IMR-90 (cell line): ENCODE data around the gene PRR33. TPM values are rescaled to one million over a fixed set of nuclear protein-coding genes. Genes with fewer than 3 reads are reported as not detected.

Experiments
- ATAC-seq: fragments of 200-7000 bp; cut with Tn5 transposase; 2 replicates; pipeline ENCODE4 v1.9.1; 2020; ENCODE audit warnings: low read depth, mild to moderate bottlenecking, moderate library complexity
- BruUV-seq: library from RNA; stranded (reverse); fragments of 400-500 nt; replicated peaks from 2 replicates; lab custom pipeline; 2021; lab: Mats Ljungman, UMichigan
- CTCF ChIA-PET: fragments of 300-600 bp; formaldehyde crosslinking; extraction: SDS; loops from one replicate; lab custom pipeline; 2021; ENCODE audit warnings: antibody characterized with exemption; lab: Yijun Ruan, JAX
- POLR2A ChIA-PET: fragments of 300-600 bp; sonication (Branson Sonifier 250); formaldehyde crosslinking; loops from one replicate; lab custom pipeline; 2022; ENCODE audit warnings: antibody characterized with exemption; ENCODE audit not compliant: unreplicated experiment; lab: Charles Lee
- DNase-seq: peaks from one replicate; pipeline ENCODE4 v3.0.0; 2013
- H2AFZ ChIP-seq: replicated peaks from 2 replicates; pipeline ENCODE3; 2013; ENCODE audit warnings: low read length, mild to moderate bottlenecking; ENCODE audit not compliant: poor library complexity
- H2AK5ac ChIP-seq: 2 replicates; pipeline ENCODE4 v1.6.1; 2013; ENCODE audit warnings: low read depth, low read length, inconsistent platforms
- H2AK9ac ChIP-seq: replicated peaks from 2 replicates; pipeline ENCODE3; 2013; ENCODE audit warnings: mild to moderate bottlenecking, low read depth, low read length, moderate library complexity; ENCODE audit not compliant: poor library complexity
- H2BK120ac ChIP-seq: 2 replicates; pipeline ENCODE4 v1.6.1; 2013; ENCODE audit warnings: low read depth, low read length, inconsistent platforms
- H2BK15ac ChIP-seq: 3 replicates; pipeline ENCODE4 v1.6.1; 2013; ENCODE audit warnings: low read depth, low read length, inconsistent platforms
- H2BK20ac ChIP-seq: 2 replicates; pipeline ENCODE4 v1.6.1; 2013; ENCODE audit warnings: low read depth, mild to moderate bottlenecking, inconsistent platforms, low read length, moderate library complexity
- H2BK5ac ChIP-seq: 2 replicates; pipeline ENCODE4 v1.6.1; 2013; ENCODE audit warnings: mild to moderate bottlenecking, low read depth, low read length, inconsistent platforms; ENCODE audit not compliant: poor library complexity, severe bottlenecking
- H3K14ac ChIP-seq: replicated peaks from 2 replicates; pipeline ENCODE4 v1.6.1; 2013; ENCODE audit warnings: low read depth, low read length, inconsistent platforms
- H3K18ac ChIP-seq: 2 replicates; pipeline ENCODE4 v1.6.1; 2013; ENCODE audit warnings: low read depth, low read length, control low read depth
- H3K23ac ChIP-seq: 2 replicates; pipeline ENCODE4 v1.6.1; 2013; ENCODE audit warnings: low read depth, low read length, inconsistent platforms
- H3K27ac ChIP-seq: 2 replicates; pipeline ENCODE4 v1.5.1; 2013; ENCODE audit warnings: mild to moderate bottlenecking, control low read depth, low read length; ENCODE audit not compliant: insufficient read depth
- H3K27me3 ChIP-seq: 2 replicates; pipeline ENCODE4 v1.6.1; 2013; ENCODE audit warnings: low read length; ENCODE audit not compliant: control insufficient read depth, insufficient read depth
- H3K36me3 ChIP-seq: 2 replicates; pipeline ENCODE4 v1.6.1; 2013; ENCODE audit warnings: low read length, mixed read lengths; ENCODE audit not compliant: control insufficient read depth, insufficient read depth
- H3K4ac ChIP-seq: 2 replicates; pipeline ENCODE4 v1.6.1; 2013; ENCODE audit warnings: low read depth, low read length, inconsistent platforms
- H3K4me1 ChIP-seq: 2 replicates; pipeline ENCODE4 v1.6.1; 2013; ENCODE audit warnings: low read length, mixed read lengths; ENCODE audit not compliant: control insufficient read depth, insufficient read depth
- H3K4me2 ChIP-seq: 2 replicates; pipeline ENCODE4 v1.6.1; 2013; ENCODE audit warnings: low read depth, mild to moderate bottlenecking, control low read depth, low read length, moderate library complexity
- H3K4me3 ChIP-seq: 2 replicates; pipeline ENCODE4 v1.5.1; 2013; ENCODE audit warnings: low read depth, mild to moderate bottlenecking, control low read depth, low read length, moderate library complexity; ENCODE audit not compliant: insufficient read depth
- H3K56ac ChIP-seq: 2 replicates; pipeline ENCODE4 v1.6.1; 2013; ENCODE audit warnings: low read length, inconsistent platforms; ENCODE audit not compliant: insufficient read depth; ENCODE audit errors: extremely low read depth
- H3K79me1 ChIP-seq, 2 experiments: 2 replicates each; pipeline ENCODE4 v1.6.1; 2013; ENCODE audit warnings: low read length in 2 of 2, inconsistent platforms in 1 of 2, low read depth in 1 of 2
- H3K9ac ChIP-seq: 2 replicates; pipeline ENCODE4 v1.6.1; 2013; ENCODE audit warnings: low read depth, low read length, control low read depth
- H3K9me1 ChIP-seq: 2 replicates; pipeline ENCODE4 v1.6.1; 2013; ENCODE audit warnings: low read length, inconsistent platforms; ENCODE audit not compliant: insufficient read depth
- H3K9me3 ChIP-seq: 2 replicates; pipeline ENCODE4 v1.6.1; 2013; ENCODE audit warnings: low read length; ENCODE audit not compliant: control insufficient read depth, insufficient read depth
- H4K20me1 ChIP-seq: 2 replicates; pipeline ENCODE4 v1.6.1; 2013; ENCODE audit warnings: low read length, inconsistent platforms; ENCODE audit not compliant: insufficient read depth
- H4K5ac ChIP-seq: 2 replicates; pipeline ENCODE4 v1.6.1; 2013; ENCODE audit warnings: mild to moderate bottlenecking, low read depth, low read length, control low read depth
- H4K8ac ChIP-seq, 2 experiments: 2 replicates each; pipeline ENCODE4 v1.6.1; 2013; ENCODE audit warnings: low read depth in 2 of 2, low read length in 2 of 2, control low read depth in 1 of 2, inconsistent platforms in 1 of 2
- H4K91ac ChIP-seq: 2 replicates; pipeline ENCODE4 v1.6.1; 2013; ENCODE audit warnings: low read depth, low read length, inconsistent platforms; ENCODE audit not compliant: insufficient read depth
- BHLHE40 ChIP-seq: fragments of 150-350 bp; IDR thresholded peaks from 2 replicates; pipeline ENCODE4 v1.6.1; 2016; ENCODE audit warnings: mild to moderate bottlenecking, low read depth, low read length
- CEBPB ChIP-seq: IDR thresholded peaks from 2 replicates; pipeline ENCODE4 v1.6.1; 2012; ENCODE audit warnings: low read depth, low read length, improper control_type of control experiment
- CHD1 ChIP-seq: IDR thresholded peaks from 2 replicates; pipeline ENCODE4 v1.6.1; 2012; ENCODE audit warnings: low read depth, low read length, improper control_type of control experiment
- ELK1 ChIP-seq: fragments of 150-350 bp; IDR thresholded peaks from 2 replicates; pipeline ENCODE4 v1.6.1; 2016; ENCODE audit warnings: low read depth, mild to moderate bottlenecking, low read length, moderate library complexity, borderline replicate concordance
- FOS ChIP-seq: fragments of 150-350 bp; IDR thresholded peaks from 2 replicates; pipeline ENCODE4 v1.6.1; 2016; ENCODE audit warnings: low read depth, low read length
- MAFK ChIP-seq: IDR thresholded peaks from 2 replicates; pipeline ENCODE4 v1.6.1; 2012; ENCODE audit warnings: low read depth, low read length, improper control_type of control experiment
- MAZ ChIP-seq: IDR thresholded peaks from 2 replicates; pipeline ENCODE4 v1.6.1; 2012; ENCODE audit warnings: low read depth, mild to moderate bottlenecking, low read length, improper control_type of control experiment, moderate library complexity, borderline replicate concordance
- MXI1 ChIP-seq: IDR thresholded peaks from 2 replicates; pipeline ENCODE4 v1.6.1; 2012; ENCODE audit warnings: low read depth, mild to moderate bottlenecking, low read length, moderate library complexity, borderline replicate concordance
- NFE2L2 ChIP-seq: fragments of 150-350 bp; IDR thresholded peaks from 2 replicates; pipeline ENCODE4 v1.6.1; 2016; ENCODE audit warnings: low read depth, mild to moderate bottlenecking, low read length
- POLR2A ChIP-seq: IDR thresholded peaks from 2 replicates; pipeline ENCODE4 v1.6.1; 2012; ENCODE audit warnings: mild to moderate bottlenecking, low read depth, low read length
- RAD21 ChIP-seq: IDR thresholded peaks from 2 replicates; pipeline ENCODE4 v1.6.1; 2012; ENCODE audit warnings: low read length, improper control_type of control experiment
- RCOR1 ChIP-seq: IDR thresholded peaks from 2 replicates; pipeline ENCODE4 v1.6.1; 2012; ENCODE audit warnings: mild to moderate bottlenecking, low read length, improper control_type of control experiment; ENCODE audit not compliant: insufficient replicate concordance
- RFX5 ChIP-seq: IDR thresholded peaks from 2 replicates; pipeline ENCODE4 v1.8.0; 2012; ENCODE audit warnings: low read depth, mild to moderate bottlenecking, low read length, moderate library complexity
- SMC3 ChIP-seq: fragments of 150-350 bp; IDR thresholded peaks from 2 replicates; pipeline ENCODE4 v1.6.1; 2016; ENCODE audit warnings: low read depth, mild to moderate bottlenecking, antibody characterized with exemption, low read length, moderate library complexity
- USF2 ChIP-seq: fragments of 150-350 bp; IDR thresholded peaks from 2 replicates; pipeline ENCODE4 v1.6.1; 2017; ENCODE audit warnings: mild to moderate bottlenecking, antibody characterized with exemption, low read length, low read depth
- WGBS, 2 experiments: methylation state at CpG; one replicate each; pipeline versions ENCODE4 v1.1.5 to v1.1.7; 2013; ENCODE audit warnings: missing lambda C conversion rate in 2 of 2; ENCODE audit not compliant: insufficient read length in 1 of 2; ENCODE audit errors: extremely low coverage in 2 of 2; 5-methylcytosine and 5-hydroxymethylcytosine counted together
- dilution Hi-C: fragments of 300-500 bp; cut with HindIII; formaldehyde crosslinking; loops from one replicate; pipeline ENCODE4 v1.14.3; 2018; ENCODE audit warnings: low sequenced_read_pairs; ENCODE audit not compliant: unreplicated experiment
- in situ Hi-C: fragments of 300-500 bp; cut with MboI; formaldehyde crosslinking; loops from 3 replicates; pipeline ENCODE4 v1.14.3; 2019; ENCODE audit warnings: low sequenced_read_pairs, inconsistent platforms, mixed read lengths
- intact Hi-C: fragments of 100-400 bp; cut with micrococcal nuclease; formaldehyde crosslinking; loops from 2 replicates; pipeline ENCODE4 v1.10.0; 2022
- polyA plus RNA-seq, 3 experiments: library from polyadenylated mRNA; depleted of rRNA; stranded (reverse); fragments of >200 nt; gene quantifications; 2 replicates each; pipeline ENCODE4 v1.2.3, GENCODE V29; 2012; ENCODE audit warnings: low replicate concordance in 1 of 3
- total RNA-seq: library from RNA; depleted of rRNA; stranded (reverse); fragments of >200 nt; gene quantifications from 2 replicates; pipeline ENCODE4 v1.2.3, GENCODE V29; 2012

PRR33 gene
- total and polyA plus RNA-seq, 2 of the 4 experiments (the other 2 are of a cell fraction): not detected

- no peak for TF ChIP-seq MAFK
- no peak for TF ChIP-seq USF2
- TF ChIP-seq BHLHE40: no peak
- TF ChIP-seq FOS: no peak
- TF ChIP-seq MAZ: no peak
- TF ChIP-seq POLR2A: no peak
- TF ChIP-seq CHD1: no peak
- TF ChIP-seq RCOR1: no peak
- no peak for TF ChIP-seq MXI1
- TF ChIP-seq ELK1: no peak
- no peak for TF ChIP-seq RFX5
- no peak for TF ChIP-seq CEBPB
- no peak for TF ChIP-seq SMC3
- no peak for TF ChIP-seq NFE2L2
- no peak for TF ChIP-seq RAD21
- H4K8ac ChIP-seq: no peak overlapping the region
- no peaks in the 10 kb centered on the region for H4K20me1 ChIP-seq
- in situ Hi-C loops (no loop called here), dilution Hi-C loops (no loop called here), intact Hi-C loops (no loop called here)
- no peak overlapping the region for H4K91ac ChIP-seq
- POLR2A ChIA-PET: no interaction called here
- CTCF ChIA-PET: no interaction called here
- H2BK120ac ChIP-seq: no peak overlapping the region
- no peak overlapping the region for H3K14ac ChIP-seq
- H3K23ac ChIP-seq: no peak overlapping the region
- H3K9ac ChIP-seq: no peak overlapping the region
- H3K4ac ChIP-seq: no peak overlapping the region
- no peaks in the 10 kb centered on the region for H3K9me3 ChIP-seq
- H3K9me1 ChIP-seq: no peaks in the 10 kb centered on the region
- H3K27ac ChIP-seq: no peak overlapping the region
- no peak overlapping the region for H2AK5ac ChIP-seq
- ATAC-seq (no peak), DNase-seq (no peak)
- BruUV-seq: no TSS peak
- H3K56ac ChIP-seq: no peak overlapping the region
- H3K79me1 ChIP-seq: no peaks in the 10 kb centered on the region
- H4K5ac ChIP-seq: no peak overlapping the region
- no peak overlapping the region for H2AK9ac ChIP-seq
- H3K4me1 ChIP-seq: no peaks in the 10 kb centered on the region
- H2BK15ac ChIP-seq: no peak overlapping the region
- H3K36me3 ChIP-seq: no peaks in the 10 kb centered on the region
- no peak overlapping the region for H2BK5ac ChIP-seq
- WGBS, 2 experiments: 80% methylated on average over 1 of the region's 7 CpGs; no CpG with 5 or more reads in 1 of the 2 experiments
- no peak overlapping the region for H2AFZ ChIP-seq
- peaks cover 21% of the 10 kb centered on the region for H3K27me3 ChIP-seq
- H2BK20ac ChIP-seq: no peak overlapping the region
- no peak overlapping the region for H3K18ac ChIP-seq
- no peak overlapping the region for H3K4me2 ChIP-seq
- H3K4me3 ChIP-seq: no peak overlapping the region
Measured at GRCh38 chr11:1909524-1909923, 17.8 kb upstream of the PRR33 start.
